Fibroblast of mammary gland (primary cell): ENCODE results near the gene C16orf87.
"Not testable (repeated sequence)": the region's sequence is repeated elsewhere in the genome, so short reads cannot be mapped to it uniquely, and the experiment has no call there.

Source experiments
- DNase-seq: peaks from one replicate; pipeline ENCODE4 v3.0.0-alpha.2; 2010; ENCODE audit warnings: low read depth
- H3K4me3 ChIP-seq: 2 replicates; pipeline ENCODE4 v1.5.1; 2011; ENCODE audit warnings: low read depth, mild to moderate bottlenecking, low read length, moderate library complexity; ENCODE audit not compliant: control insufficient read depth
- TF ChIP-seq, protein P1 (sequence below): conservative IDR thresholded peaks from 2 replicates; pipeline ENCODE4 v1.5.1; 2011; ENCODE audit warnings: low read depth, low read length, inconsistent platforms; ENCODE audit not compliant: control insufficient read depth, insufficient read depth

The C16orf87 gene, protein sequence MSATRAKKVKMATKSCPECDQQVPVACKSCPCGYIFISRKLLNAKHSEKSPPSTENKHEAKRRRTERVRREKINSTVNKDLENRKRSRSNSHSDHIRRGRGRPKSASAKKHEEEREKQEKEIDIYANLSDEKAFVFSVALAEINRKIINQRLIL

DNA sequence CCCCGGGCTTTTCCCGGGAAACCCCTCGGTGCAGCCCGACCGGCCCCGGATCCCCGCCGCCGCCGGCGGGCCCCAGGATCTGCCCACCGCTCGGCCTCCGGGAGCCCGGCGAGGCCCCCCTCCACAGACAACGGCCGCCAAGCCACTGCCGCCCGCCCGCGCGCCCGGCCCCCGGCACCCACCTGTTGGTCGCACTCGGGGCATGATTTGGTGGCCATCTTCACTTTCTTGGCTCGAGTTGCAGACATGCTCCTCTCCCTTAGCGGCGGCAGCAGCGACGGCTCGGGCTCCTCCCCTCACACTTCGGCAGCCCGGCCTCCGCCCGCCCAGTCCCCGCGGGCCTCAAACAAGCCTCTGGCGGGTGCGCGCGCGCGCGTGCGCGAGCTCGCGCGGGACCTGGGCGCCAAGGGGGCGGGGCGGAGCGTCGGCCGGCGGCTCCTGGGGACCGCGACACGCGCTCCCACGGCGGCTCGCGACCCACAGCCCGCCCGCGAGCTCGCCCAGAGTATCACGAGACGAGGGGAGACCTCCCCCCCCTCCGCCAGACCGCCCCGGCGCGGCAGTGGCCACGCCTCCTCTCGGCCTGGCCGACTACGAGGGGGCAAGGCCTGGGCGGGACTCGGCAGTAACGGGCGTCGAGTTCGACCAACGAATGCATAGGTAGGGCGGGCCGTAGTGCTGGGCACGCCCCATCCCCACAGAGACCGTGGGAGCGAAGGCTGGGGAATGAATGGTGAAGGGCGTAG is at the start of gene C16orf87:
C16orf87 (minus strand) TSS at position 279 of the 746 bp plus-strand sequence; CDS start at position 248, 31 bp downstream.
- peak within 1 kb of the TSS; percentile 70 for H3K4me3 ChIP-seq
- TF ChIP-seq, protein P1, sequence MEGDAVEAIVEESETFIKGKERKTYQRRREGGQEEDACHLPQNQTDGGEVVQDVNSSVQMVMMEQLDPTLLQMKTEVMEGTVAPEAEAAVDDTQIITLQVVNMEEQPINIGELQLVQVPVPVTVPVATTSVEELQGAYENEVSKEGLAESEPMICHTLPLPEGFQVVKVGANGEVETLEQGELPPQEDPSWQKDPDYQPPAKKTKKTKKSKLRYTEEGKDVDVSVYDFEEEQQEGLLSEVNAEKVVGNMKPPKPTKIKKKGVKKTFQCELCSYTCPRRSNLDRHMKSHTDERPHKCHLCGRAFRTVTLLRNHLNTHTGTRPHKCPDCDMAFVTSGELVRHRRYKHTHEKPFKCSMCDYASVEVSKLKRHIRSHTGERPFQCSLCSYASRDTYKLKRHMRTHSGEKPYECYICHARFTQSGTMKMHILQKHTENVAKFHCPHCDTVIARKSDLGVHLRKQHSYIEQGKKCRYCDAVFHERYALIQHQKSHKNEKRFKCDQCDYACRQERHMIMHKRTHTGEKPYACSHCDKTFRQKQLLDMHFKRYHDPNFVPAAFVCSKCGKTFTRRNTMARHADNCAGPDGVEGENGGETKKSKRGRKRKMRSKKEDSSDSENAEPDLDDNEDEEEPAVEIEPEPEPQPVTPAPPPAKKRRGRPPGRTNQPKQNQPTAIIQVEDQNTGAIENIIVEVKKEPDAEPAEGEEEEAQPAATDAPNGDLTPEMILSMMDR = no peak
- peak; percentile 86 for DNase-seq

DNA sequence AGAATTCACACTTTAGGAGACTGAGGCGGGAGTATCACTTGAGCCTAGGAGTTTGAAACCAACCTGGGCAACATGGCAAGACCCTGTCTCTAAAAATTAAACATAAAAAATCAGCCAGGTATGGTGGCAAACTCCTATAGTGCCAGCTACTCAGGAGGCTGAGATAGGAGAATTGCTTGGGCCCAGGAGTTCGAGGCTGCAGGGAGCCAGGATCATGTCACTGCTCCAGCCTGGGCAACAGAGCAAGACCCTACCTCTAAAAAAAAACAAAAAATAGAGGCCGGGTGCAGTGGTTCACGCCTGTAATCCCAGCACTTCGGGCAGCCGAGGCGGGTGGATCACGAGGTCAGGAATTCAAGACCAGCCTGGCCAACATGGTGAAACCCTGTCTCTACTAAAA is 44.3 kb upstream of the C16orf87 start:
- TF ChIP-seq, protein P1 = no peak
- no peak for DNase-seq
- H3K4me3 ChIP-seq = no peak overlapping the region

DNA sequence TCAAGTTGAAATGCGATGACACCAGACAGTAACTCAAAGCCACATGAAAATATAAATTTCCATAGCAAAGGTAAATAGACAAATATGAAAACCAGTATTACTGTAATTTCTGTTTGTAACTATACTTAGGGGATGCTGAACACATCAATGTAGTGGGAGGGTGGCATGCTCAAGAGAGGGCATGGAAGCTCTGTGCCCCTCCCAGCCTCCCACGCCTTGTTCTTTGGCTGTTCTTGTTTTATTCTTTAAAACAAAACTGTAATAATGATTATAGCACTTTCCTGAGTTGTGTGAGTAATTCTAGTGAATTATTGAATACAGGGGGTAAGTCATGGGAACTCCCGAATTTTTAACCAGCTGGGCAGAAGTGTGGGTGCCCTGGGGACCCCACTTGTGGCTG is 42.2 kb upstream of the C16orf87 start:
- H3K4me3 ChIP-seq = no peak overlapping the region
- TF ChIP-seq, protein P1 = no peak
- no peak for DNase-seq

DNA sequence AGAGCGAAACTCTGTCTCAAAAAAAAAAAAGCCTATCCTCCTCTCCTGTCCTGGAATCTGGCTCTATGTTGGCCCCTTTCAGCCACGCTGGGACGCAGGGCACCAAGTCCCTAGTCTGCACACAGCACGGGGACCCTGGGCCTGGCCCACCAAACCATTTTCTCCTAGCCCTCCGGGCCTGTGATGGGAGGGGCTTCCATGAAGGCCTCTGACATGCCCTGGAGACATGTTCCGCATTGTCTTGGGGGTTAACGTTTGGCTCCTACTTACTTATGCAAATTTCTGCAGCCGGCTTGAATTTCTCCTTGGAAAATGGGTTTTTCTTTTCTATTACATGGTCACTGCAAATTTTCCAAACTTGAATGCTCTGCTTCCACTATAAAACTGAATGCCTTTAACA is 40.6 kb upstream of the C16orf87 start:
- H3K4me3 ChIP-seq = no peak overlapping the region
- no peak for DNase-seq

DNA sequence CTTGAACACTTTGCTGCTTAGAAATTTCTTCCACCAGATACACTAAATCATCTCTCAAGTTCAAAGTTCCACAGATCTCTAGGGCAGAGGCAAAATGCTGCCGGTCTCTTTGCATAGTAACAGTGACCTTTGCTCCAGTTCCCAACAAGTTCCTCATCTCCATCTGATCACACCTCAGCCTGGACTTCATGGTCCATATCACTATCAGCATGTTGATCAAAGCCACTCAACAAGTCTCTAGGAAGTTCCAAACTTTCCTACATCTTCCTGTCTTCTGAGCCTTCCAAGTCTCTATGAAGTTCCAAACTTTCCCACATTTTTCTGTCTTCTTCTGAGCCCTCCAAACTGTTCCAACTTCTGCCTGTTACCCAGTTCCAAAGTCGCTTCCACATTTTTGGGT is 37.9 kb upstream of the C16orf87 start:
- not testable (repeated sequence) for H3K4me3 ChIP-seq, DNase-seq

More for the DNA sequence above, 40.6 kb upstream of the C16orf87 start:
- TF ChIP-seq, protein P1 = no peak

DNA sequence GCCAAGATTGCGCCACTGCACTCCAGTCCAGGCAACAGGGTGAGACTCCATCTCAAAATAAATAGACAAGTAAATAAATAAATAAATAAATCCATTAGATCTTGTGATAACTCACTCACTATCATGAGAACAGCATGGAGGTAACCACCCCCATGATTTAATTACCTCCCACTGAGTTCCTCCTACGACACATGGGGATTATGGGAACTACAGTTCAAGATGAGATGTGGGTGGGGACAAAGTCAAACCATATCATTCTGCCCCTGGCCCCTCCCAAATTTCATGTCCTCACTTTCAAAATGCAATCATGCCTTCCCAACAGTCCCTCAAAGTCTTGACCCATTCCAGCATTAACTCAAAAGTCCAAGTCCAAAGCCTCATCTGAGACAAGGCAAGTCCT is 36.5 kb upstream of the C16orf87 start:
- not testable (repeated sequence) for DNase-seq

DNA sequence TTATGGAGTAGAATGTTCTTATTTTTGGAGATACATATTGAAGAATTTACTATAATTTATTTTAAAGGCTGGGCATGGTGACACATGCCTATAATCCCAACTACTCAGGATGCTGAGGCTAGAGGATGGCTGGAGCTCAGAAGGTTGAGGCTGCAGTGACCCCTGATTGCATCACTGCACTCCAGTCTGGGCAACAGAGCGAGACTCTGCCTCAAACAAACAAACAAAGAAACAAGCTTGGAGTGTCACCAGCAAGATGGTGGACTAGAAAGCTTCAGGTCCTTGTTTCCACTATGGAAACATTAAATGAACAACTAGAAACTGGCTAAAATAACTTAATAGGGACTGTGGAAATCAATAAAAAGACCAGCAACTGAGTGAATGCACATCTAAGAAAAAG is 35.3 kb upstream of the C16orf87 start:
- H3K4me3 ChIP-seq = no peak overlapping the region
- TF ChIP-seq, protein P1 = no peak
- DNase-seq = no peak

More for the DNA sequence above, 36.5 kb upstream of the C16orf87 start:
- not testable (repeated sequence) for H3K4me3 ChIP-seq
